ENCODE results near the gene SV2A. TPM values are rescaled to one million over a fixed set of nuclear protein-coding genes. Genes with fewer than 3 reads are reported as not detected.
A peak's percentile ranks its signal among the peaks of the same experiment; 100 is the strongest.

Gene SV2A
- total and polyA plus RNA-seq, 3 donors from 2014 or later, result 1.4 to 2.3 (median 1.7) TPM

GRCh38 chr1:149927563-149928400 is 10.1 kb upstream of the SV2A start, which contains the start of gene SF3B4:
TSS of gene SF3B4 (minus strand) at chr1:149927803. CDS start at chr1:149927759, 44 bp downstream.
- Histone ChIP-seq H3K9me3 (no peaks in the 10 kb centered on the region), H3K36me3 (ENCODE audit: low read depth, missing control alignments) (no peaks in the 10 kb centered on the region), H3K27ac (peak within 1 kb of the TSS; percentile 91 to 94), H3K4me1 (peaks cover 23% of the 10 kb centered on the region), H3K4me3 (peak within 1 kb of the TSS; percentile 90 to 91), H3K27me3 (no peaks in the 10 kb centered on the region)
- peak; percentile 97 for DNase-seq
- 1% methylated on average over 38 to 47 of the region's 47 CpGs for WGBS, 2 donors
- intact Hi-C loops (cut with DNase I; ENCODE audit: low total_unique reads), result no loop called here
- no peak for TF ChIP-seq CTCF (IDR thresholded peaks at IDR 0.05)
- peak; percentile 89 for TF ChIP-seq POLR2A (IDR thresholded peaks at IDR 0.05)

- Histone ChIP-seq H3K27me3 (no peaks in the 10 kb centered on the region), H3K36me3 (ENCODE audit: low read depth, missing control alignments) (no peaks in the 10 kb centered on the region), H3K9me3 (no peaks in the 10 kb centered on the region), H3K4me3 (peak overlapping the region; percentile 90 to 91), H3K4me1 (peaks cover 23% of the 10 kb centered on the region), H3K27ac (peak overlapping the region; percentile 91 to 94)
- TF ChIP-seq CTCF (IDR thresholded peaks at IDR 0.05), result no peak
- no peak for TF ChIP-seq POLR2A (IDR thresholded peaks at IDR 0.05)
- DNase-seq, result no peak
- intact Hi-C loops (cut with DNase I; ENCODE audit: low total_unique reads), result no loop called here
- WGBS, 2 donors, result 3 to 4% methylated on average over 10 of the region's 10 CpGs
These were observed 9.5 kb upstream of the SV2A start for GRCh38 chr1:149927056-149927562.

GRCh38 chr1:149926296-149926695 is 8.7 kb upstream of the SV2A start:
- no peak for DNase-seq
- WGBS, 2 donors, result 84 to 89% methylated on average over 9 of the region's 9 CpGs
- peaks cover 23% of the 10 kb centered on the region for H3K4me1 ChIP-seq
- intact Hi-C loops (cut with DNase I; ENCODE audit: low total_unique reads), result no loop called here
- no peaks in the 10 kb centered on the region for H3K27me3 ChIP-seq
- no peaks in the 10 kb centered on the region for H3K36me3 ChIP-seq (ENCODE audit: low read depth, missing control alignments)
- H3K4me3 ChIP-seq, result no peak overlapping the region
- TF ChIP-seq POLR2A (IDR thresholded peaks at IDR 0.05), result no peak
- TF ChIP-seq CTCF (IDR thresholded peaks at IDR 0.05), result no peak
- H3K9me3 ChIP-seq, result no peaks in the 10 kb centered on the region
- no peak overlapping the region for H3K27ac ChIP-seq

DNA sequence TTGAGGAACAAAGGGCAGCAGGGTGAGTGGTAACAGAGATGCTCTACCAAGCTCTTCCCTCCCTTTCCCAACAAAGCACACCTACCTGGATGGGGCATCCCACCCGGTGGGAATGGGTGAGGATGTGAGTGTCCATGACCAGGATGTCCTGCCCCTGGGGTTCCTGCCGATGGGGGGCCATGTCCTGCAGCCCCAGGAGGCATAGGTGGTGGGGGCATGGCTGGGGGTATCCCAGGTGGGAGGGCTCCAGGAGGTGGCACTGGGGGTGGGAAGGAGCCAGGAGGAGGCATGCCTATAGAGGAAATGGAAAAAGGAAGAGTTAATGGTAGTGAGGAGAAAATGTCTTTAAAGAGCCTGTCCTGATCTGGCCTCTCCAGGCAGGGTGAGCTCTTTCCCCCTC is 8.1 kb upstream of the SV2A start:
- H3K36me3 ChIP-seq (ENCODE audit: low read depth, missing control alignments), result no peaks in the 10 kb centered on the region
- DNase-seq, result no peak
- H3K9me3 ChIP-seq, result no peaks in the 10 kb centered on the region
- no peak for TF ChIP-seq POLR2A (IDR thresholded peaks at IDR 0.05)
- TF ChIP-seq CTCF (IDR thresholded peaks at IDR 0.05), result no peak
- no peaks in the 10 kb centered on the region for H3K27me3 ChIP-seq
- H3K4me1 ChIP-seq, result peaks cover 23% of the 10 kb centered on the region
- no peak overlapping the region for H3K27ac ChIP-seq
- H3K4me3 ChIP-seq, result no peak overlapping the region
- WGBS, 2 donors, result 95 to 96% methylated on average over 2 of the region's 2 CpGs
- intact Hi-C loops (cut with DNase I; ENCODE audit: low total_unique reads), result no loop called here

Data from testis (tissue), 3 donors.